PC-3 (cell line): ENCODE results near the gene GRB10. TPM values are rescaled to one million over a fixed set of nuclear protein-coding genes. Genes with fewer than 3 reads are reported as not detected.
A peak's percentile ranks its signal among the peaks of the same experiment; 100 is the strongest.

Experiments used
- ATAC-seq: fragments of 200-7000 bp; cut with Tn5 transposase; 2 replicates; pipeline ENCODE4 v1.9.1; 2020; ENCODE audit warnings: mild to moderate bottlenecking, moderate library complexity
- BruUV-seq: library from RNA; stranded (reverse); fragments of 400-500 nt; replicated peaks from 2 replicates; lab custom pipeline; 2021; lab: Mats Ljungman, UMichigan
- CTCF ChIA-PET: fragments of 300-600 bp; sonication (Branson Sonifier 250); formaldehyde crosslinking; loops from one replicate; lab custom pipeline; 2022; ENCODE audit warnings: antibody characterized with exemption; lab: Charles Lee
- POLR2A ChIA-PET: fragments of 300-600 bp; sonication (Branson Sonifier 250); formaldehyde crosslinking; loops from one replicate; lab custom pipeline; 2022; ENCODE audit warnings: antibody characterized with exemption; ENCODE audit not compliant: unreplicated experiment; lab: Charles Lee
- DNase-seq: peaks from one replicate; pipeline ENCODE4 v3.0.0-alpha.2; 2015
- H2AFZ ChIP-seq: fragments of 300-600 bp; sonication (generic); 2 replicates; pipeline ENCODE4 v1.6.0; 2016; ENCODE audit warnings: antibody characterized with exemption, low read length
- H3F3A ChIP-seq: fragments of 300-600 bp; sonication (generic); one replicate; pipeline ENCODE4 v1.6.0; 2017; ENCODE audit warnings: antibody characterized with exemption, low read length, control low read depth, mild to moderate bottlenecking; ENCODE audit not compliant: unreplicated experiment
- H3K27ac ChIP-seq: fragments of 300-600 bp; sonication (generic); 2 replicates; pipeline ENCODE4 v1.5.1; 2016; ENCODE audit warnings: mild to moderate bottlenecking, low read length
- H3K27me3 ChIP-seq: fragments of 300-600 bp; sonication (generic); 2 replicates; pipeline ENCODE4 v1.6.1; 2016; ENCODE audit warnings: low read length, mixed read lengths
- H3K36me3 ChIP-seq: fragments of 300-600 bp; sonication (generic); 2 replicates; pipeline ENCODE4 v1.6.1; 2016; ENCODE audit warnings: low read depth, mixed run types, low read length, mixed read lengths
- H3K4me1 ChIP-seq: fragments of 300-600 bp; sonication (generic); 2 replicates; pipeline ENCODE4 v1.5.1; 2016; ENCODE audit warnings: low read length; ENCODE audit not compliant: insufficient read depth
- H3K4me2 ChIP-seq: fragments of 300-600 bp; sonication (generic); 2 replicates; pipeline ENCODE4 v1.6.0; 2016; ENCODE audit warnings: low read length
- H3K4me3 ChIP-seq: fragments of 300-600 bp; sonication (generic); 2 replicates; pipeline ENCODE4 v1.5.1; 2016; ENCODE audit warnings: mild to moderate bottlenecking, low read length, mixed read lengths
- H3K79me2 ChIP-seq: fragments of 300-600 bp; sonication (generic); 2 replicates; pipeline ENCODE4 v1.6.1; 2017; ENCODE audit warnings: low read length, mixed read lengths
- H3K9ac ChIP-seq: fragments of 300-600 bp; sonication (generic); 2 replicates; pipeline ENCODE4 v1.6.0; 2016; ENCODE audit warnings: mild to moderate bottlenecking, low read length
- H3K9me2 ChIP-seq: fragments of 300-600 bp; sonication (generic); replicated peaks from 2 replicates; pipeline ENCODE4 v1.6.1; 2016; ENCODE audit warnings: mixed run types, low read length, mixed read lengths
- H3K9me3 ChIP-seq: fragments of 300-600 bp; sonication (generic); 2 replicates; pipeline ENCODE4 v1.6.1; 2016; ENCODE audit warnings: low read length, mixed read lengths
- H4K20me1 ChIP-seq: fragments of 300-600 bp; sonication (generic); 2 replicates; pipeline ENCODE4 v1.6.1; 2016; ENCODE audit warnings: low read length, mixed read lengths
- CTCF ChIP-seq: fragments of 300-600 bp; sonication (generic); conservative IDR thresholded peaks from 2 replicates; pipeline ENCODE4 v1.5.1; 2017; ENCODE audit warnings: antibody characterized with exemption, low read depth, mild to moderate bottlenecking, low read length
- EZH2 ChIP-seq: fragments of 300-600 bp; sonication (generic); IDR thresholded peaks from one replicate; pipeline ENCODE4 v1.6.1; 2017; ENCODE audit warnings: antibody characterized with exemption, mild to moderate bottlenecking, low read length; ENCODE audit not compliant: unreplicated experiment
- EZH2phosphoT487 ChIP-seq: fragments of 300-600 bp; sonication (generic); IDR thresholded peaks from 2 replicates; pipeline ENCODE4 v1.6.1; 2018; ENCODE audit warnings: mild to moderate bottlenecking, antibody characterized with exemption, low read length, borderline replicate concordance
- intact Hi-C: fragments of 100-400 bp; cut with micrococcal nuclease; formaldehyde crosslinking; loops from 2 replicates; pipeline ENCODE4 v1.9.0; 2023
- total RNA-seq: library from RNA; depleted of rRNA; stranded (reverse); fragments of >200 nt; gene quantifications from 2 replicates; pipeline ENCODE4 v1.2.3, GENCODE V29; 2014

Gene GRB10
- total RNA-seq, 1 experiment from 2014 or later, result 61.3 TPM

GRCh38 chr7:50766106-50766848 is 16.4 kb downstream of the GRB10 start:
- ATAC-seq (no peak), DNase-seq (no peak)
- Histone ChIP-seq H3K27ac (no peak overlapping the region), H3K4me1 (peaks cover 26% of the 10 kb centered on the region), H3K36me3 (peaks cover 7% of the 10 kb centered on the region), H3K4me2 (peak overlapping the region; percentile 33), H4K20me1 (peaks cover 74% of the 10 kb centered on the region), H3F3A (no peaks in the 10 kb centered on the region), H3K27me3 (no peaks in the 10 kb centered on the region), H3K79me2 (peaks cover 95% of the 10 kb centered on the region), H3K9me3 (no peaks in the 10 kb centered on the region), H3K9ac (no peak overlapping the region), H3K4me3 (no peak overlapping the region), H3K9me2 (no peaks in the 10 kb centered on the region), H2AFZ (no peak overlapping the region)
- CTCF ChIA-PET, result no interaction called here
- no TSS peak for BruUV-seq
- POLR2A ChIA-PET, result no interaction called here
- TF ChIP-seq CTCF (no peak), EZH2 (no peak), EZH2phosphoT487 (no peak)
- intact Hi-C loops, result no loop called here

- BruUV-seq, result no TSS peak
- TF ChIP-seq CTCF (no peak), EZH2phosphoT487 (no peak), EZH2 (no peak)
- no peak overlapping the region for H3K27ac ChIP-seq
- H3K9me3 ChIP-seq, result no peaks in the 10 kb centered on the region
- H4K20me1 ChIP-seq, result peaks cover 70% of the 10 kb centered on the region
- DNase-seq (no peak), ATAC-seq (no peak)
- H3K4me3 ChIP-seq, result no peak overlapping the region
- H3K4me2 ChIP-seq, result no peak overlapping the region
- CTCF ChIA-PET, result no interaction called here
- H3F3A ChIP-seq, result no peaks in the 10 kb centered on the region
- H3K79me2 ChIP-seq, result peaks cover 95% of the 10 kb centered on the region
- H3K36me3 ChIP-seq, result peaks cover 7% of the 10 kb centered on the region; the same call in 1 of the 2 replicates
- H3K27me3 ChIP-seq, result no peaks in the 10 kb centered on the region
- POLR2A ChIA-PET, result no interaction called here
- no peak overlapping the region for H3K9ac ChIP-seq
- intact Hi-C loops, result no loop called here
- no peaks in the 10 kb centered on the region for H3K9me2 ChIP-seq
- peaks cover 13% of the 10 kb centered on the region for H3K4me1 ChIP-seq
- H2AFZ ChIP-seq, result no peak overlapping the region
Observed at GRCh38 chr7:50762337-50762736, 20.4 kb downstream of the GRB10 start.

- TF ChIP-seq CTCF (no peak), EZH2 (no peak), EZH2phosphoT487 (no peak)
- POLR2A ChIA-PET, result no interaction called here
- Histone ChIP-seq H3F3A (no peaks in the 10 kb centered on the region), H3K9me2 (no peaks in the 10 kb centered on the region), H3K79me2 (peaks cover 100% of the 10 kb centered on the region), H3K36me3 (peaks cover 7% of the 10 kb centered on the region; the same call in 1 of the 2 replicates), H3K9ac (no peak overlapping the region), H2AFZ (no peak overlapping the region), H3K4me1 (peaks cover 7% of the 10 kb centered on the region), H3K4me3 (no peak overlapping the region), H3K27ac (no peak overlapping the region), H3K27me3 (no peaks in the 10 kb centered on the region), H4K20me1 (peaks cover 71% of the 10 kb centered on the region), H3K9me3 (no peaks in the 10 kb centered on the region), H3K4me2 (no peak overlapping the region)
- no peak for DNase-seq
- BruUV-seq, result no TSS peak
- CTCF ChIA-PET, result no interaction called here
- ATAC-seq, result no peak
- intact Hi-C loops, result no loop called here
Observed at GRCh38 chr7:50761713-50762112, 21.0 kb downstream of the GRB10 start.
